NCI-H2196 treated with DMSO at 0.1 percent for 48 hours (cell line): ENCODE measurements around the gene ZIC4.

Source experiments
- DNase-seq: peaks from one replicate; lab custom pipeline; 2025; ENCODE audit not compliant: unreplicated experiment; lab: John Stamatoyannopoulos, UW

ZIC4 gene

DNA sequence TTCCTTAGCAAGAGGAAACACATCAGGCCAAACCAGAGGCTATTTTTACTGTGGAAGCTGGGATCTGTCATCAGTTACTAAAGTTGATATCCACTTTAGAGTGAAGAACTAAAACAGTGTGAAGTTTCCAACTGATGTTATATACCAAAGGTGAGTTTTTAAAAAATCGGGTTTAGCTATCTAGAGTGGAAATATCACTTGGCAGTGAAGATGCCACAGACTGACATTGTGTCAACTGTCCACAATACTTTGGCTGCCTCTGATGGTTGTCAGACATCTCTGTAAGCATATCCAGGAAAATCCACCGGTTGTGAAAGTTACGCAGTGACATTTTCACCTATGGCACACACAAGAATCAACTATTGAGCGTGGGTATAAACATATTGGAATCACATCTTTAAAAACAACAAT, 12.0 kb upstream of the ZIC4 start:
- DNase-seq = no peak

DNA sequence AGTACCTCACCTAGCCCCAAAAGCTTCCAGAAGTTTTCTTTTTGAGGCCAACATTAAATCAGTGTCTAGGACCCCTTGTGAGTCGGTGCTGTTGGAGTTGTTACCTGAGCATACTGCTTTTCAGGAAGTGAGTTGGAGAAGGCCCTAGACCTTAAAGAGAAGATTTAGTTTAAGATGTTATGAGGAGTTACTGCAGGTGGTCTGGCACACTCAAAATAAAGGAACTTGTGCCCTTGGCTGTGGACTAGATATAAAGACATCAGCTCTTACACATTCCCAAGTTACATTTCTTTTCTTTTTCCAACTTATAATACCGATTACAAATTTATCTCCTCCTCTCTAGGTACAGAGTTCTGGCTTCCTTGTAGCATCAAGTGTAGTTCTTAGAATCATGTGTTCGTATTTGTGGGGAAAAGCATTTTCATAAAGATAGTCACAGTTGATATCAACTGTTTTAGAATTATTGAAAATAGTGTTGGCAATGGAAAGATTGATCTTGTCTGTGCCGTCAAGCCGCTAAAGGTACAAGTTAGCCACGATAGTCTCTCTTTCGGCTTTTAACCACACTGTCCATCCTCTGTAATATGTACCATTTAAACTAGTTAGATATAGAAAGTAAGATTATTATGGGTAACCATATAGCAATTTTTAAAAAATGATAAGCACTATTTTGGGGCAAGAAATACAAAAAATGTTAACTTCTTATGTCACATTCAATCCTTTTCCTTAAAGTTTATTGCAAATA, 11.4 kb upstream of the ZIC4 start:
- DNase-seq = no peak

DNA sequence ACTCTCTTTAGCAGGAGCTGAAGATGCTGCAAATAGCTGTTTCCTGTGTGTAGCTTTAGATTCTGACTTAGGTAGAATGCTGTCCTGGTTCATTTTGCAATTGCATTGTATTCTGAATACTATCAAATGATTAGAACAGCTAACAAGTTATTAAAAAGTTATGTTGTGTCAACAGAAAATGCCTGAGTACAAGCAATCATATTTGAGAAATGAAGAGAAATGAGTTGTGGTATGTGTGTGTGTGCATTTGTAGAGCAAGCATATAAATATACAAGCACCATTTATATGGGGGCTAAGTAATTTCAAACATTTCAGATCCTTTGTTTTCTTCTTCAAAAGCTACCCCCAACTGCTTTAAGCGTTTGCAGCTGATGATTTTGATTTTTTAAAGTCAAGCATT, 10.6 kb upstream of the ZIC4 start:
- no peak for DNase-seq

DNA sequence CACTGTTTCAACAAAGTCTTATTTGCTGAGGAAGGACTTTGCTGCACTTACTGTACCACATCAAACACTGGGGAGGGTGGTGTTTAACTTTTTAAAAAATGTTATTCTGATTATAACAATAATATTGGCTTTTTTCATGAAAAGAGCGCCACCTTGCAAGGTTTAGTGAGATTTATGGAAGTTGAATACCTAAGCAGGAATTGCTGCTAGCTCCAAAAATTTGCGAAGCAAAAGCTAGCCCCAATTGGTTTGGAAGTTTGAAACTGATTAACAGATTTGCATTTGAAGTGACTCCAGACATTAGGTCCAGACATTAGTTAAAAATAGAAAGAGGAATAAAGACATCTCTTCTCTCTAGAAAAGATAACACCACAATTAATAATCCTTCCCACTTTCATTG, 9.5 kb upstream of the ZIC4 start:
- DNase-seq = no peak

DNA sequence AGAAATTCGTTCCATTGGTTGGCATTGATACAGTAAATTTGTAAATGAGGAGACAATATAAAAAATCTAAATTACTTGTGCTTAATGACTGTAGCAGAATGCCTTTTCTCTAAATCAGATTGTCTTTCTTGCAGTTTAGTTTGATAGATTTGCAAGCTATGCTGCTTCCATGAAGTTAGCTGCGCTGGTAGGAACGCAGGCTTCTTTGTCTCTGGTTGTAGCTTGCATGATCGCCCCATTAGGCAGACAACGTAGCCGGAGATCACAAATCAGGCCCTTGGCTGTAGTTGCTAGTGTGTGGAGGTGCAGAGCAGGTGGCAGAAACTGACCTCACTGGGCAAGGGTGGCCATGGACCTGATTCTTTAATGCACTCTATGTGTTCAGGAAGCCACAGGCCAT, 8.9 kb upstream of the ZIC4 start:
- DNase-seq = no peak

DNA sequence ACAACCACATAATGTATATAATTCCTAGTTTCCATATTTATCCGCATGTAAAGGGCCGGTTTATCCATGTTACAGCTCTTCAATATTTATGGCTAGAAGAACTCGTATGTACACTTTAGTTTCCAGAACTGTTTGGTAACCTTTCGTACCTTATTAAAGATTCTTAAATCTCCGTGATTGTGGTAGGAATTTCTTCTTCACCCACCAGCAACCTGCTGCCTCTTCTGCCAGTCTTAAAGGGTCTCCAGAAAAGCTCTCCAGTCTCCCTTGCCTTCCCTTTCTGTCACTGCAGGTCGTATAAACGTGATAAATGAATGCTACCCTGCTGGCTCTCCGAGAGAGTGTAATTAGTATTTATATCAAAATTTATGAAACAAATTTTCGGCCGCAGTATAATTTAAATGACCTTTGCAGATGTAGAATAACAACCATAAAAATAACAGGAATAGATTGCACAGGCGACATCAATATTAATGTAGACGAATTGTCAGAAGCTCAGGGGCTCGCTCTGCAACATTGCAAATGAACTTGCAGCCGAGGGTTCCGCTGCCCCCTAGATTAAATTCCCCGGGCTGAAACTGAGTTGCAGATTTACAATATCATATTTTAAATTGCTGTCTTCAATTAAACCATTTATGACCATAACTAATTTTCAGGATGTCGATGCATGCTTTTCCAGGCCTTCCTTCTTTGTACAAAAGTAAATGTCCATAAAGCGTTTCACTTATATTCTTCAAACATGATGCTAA, 8.2 kb upstream of the ZIC4 start:
- DNase-seq = no peak

DNA sequence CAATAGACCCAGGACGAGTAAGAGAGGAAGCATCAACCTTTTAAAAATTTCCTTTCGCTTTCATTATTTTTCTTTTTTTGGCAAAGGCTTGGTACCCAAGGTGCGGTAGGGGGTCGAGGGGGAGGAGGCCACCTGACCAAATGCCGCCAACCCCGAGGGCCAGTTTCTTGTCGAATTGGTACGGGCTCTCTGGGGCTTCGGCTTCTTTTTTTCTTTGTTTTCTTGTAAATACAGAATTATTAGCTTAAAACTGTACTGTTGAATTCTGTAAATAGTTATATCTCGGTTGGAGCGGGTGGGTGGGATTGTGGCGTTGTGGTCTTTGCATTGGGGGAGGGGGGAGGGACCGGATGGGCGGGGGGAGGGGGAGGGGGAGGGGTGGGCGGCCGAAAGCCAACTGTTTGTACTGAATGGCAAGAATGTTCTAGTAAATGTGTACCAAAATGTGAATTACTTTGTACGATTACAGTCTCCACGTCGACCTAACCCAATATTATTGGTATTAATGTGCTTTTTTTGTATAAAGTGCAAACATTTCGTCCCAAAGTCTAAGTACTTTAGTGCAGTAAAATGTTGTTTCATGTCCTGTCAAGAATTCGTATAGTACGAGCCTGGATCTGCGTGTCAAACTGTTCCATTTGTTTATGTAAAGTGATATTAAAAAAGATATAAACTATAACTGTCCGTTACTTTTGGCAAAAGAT, 7.5 kb upstream of the ZIC4 start:
- no peak for DNase-seq

DNA sequence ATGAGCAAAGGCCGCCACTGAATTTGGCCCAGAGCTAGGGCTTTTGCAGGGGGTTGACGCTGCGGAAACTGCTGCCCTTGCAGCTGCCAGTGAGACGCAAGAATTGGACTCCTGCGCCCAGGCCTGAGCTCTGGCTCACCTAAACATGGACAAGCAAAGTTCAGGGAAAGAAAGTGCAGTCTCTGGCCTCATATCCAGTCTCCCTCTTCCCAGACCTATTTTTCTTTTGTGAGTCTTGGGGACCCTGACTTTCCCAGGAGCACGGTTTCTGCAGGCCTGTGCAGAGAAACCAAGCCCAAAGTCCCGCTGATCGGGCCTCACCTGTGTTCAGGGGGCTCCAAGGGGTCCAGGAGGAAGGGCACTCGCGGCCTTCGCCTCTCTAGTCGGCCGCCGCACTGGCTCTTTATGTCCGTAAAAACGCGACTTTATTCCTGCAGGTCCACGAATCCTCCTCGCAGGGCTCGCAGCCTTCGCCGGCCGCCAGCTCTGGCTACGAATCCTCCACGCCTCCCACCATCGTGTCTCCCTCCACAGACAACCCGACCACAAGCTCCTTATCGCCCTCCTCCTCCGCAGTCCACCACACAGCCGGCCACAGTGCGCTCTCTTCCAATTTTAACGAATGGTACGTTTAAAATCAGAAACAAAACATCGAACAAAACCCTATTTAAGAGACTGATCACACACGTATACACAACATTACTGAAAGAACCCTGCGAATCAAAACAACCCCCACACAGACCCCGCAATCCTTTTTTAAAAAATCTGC, 6.8 kb upstream of the ZIC4 start:
- no peak for DNase-seq

DNA sequence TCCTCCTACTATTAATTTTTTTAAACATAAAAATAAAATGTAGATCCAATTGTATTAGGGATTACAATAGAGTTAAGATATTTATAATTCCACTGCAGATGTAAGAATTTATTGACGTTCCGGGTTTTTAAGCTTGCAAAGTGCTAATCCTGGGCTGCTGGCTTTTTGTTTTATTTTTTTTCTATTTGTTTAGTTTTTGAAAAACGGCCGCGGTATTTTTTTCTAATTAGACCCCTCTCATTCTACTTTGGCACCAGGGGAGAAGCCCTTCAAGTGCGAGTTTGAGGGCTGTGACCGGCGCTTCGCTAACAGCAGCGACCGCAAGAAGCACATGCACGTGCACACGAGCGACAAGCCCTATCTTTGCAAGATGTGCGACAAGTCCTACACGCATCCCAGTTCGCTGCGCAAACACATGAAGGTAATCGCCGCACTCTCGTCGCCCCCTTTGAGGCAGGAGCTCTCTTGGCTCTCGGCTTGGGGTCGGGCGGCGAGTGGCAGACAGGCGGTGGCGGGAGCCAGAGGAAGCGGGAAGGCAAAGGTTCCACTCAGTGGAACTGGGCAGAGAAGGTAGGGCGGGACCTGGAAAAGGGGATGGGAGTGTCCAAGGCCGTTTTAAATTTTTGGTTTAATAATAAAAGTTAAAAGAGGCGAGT, 6.0 kb upstream of the ZIC4 start:
- DNase-seq = no peak

DNA sequence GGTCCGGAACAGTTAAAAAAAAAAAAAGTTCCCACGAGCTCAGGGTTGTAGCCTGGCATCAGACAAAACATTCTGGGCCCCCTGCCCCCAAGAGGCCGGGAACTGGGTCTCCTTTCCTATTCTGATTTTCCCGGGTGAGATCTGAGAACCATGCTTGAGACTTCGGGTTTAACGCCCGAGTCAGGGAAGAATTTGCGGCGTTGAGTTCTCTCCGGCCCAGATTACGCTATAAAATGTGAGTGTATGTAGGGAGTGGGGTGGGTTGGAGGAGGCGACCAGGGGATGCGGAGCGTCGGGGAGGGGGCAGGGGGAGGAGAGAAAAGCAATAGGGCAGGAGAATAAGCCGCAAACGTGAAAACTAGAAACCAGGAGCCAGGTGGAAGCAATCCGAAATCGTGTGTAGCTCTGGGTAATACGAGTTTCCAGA, 5.5 kb upstream of the ZIC4 start:
- no peak for DNase-seq

DNA sequence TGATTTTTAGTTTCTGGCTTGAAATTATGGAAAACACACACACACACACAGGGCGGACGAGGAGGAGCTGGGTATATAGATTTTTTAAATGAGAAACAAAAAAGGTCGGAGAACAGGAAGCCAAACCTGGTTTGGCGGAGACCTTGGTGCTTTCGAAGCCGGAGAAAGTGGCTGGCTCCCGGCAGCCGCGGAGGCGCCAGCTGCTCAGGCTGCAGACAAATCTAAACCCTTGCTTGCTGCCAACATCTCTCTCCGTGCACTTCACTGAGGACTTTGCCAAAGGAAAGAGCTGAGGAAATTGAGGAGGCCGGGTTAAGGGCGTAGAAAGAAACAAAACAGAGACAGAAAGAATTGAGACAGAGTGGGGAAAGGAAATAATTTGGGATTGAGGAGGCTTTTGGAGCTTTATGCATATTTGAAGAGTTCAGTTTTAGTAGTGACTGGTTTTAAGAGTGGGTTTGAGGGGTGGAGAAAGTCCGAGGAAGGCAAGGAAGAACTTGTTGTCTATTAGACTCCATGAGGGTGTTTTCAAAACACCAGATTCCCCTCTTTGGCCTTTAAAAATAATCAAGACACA, 5.0 kb upstream of the ZIC4 start:
- no peak for DNase-seq

DNA sequence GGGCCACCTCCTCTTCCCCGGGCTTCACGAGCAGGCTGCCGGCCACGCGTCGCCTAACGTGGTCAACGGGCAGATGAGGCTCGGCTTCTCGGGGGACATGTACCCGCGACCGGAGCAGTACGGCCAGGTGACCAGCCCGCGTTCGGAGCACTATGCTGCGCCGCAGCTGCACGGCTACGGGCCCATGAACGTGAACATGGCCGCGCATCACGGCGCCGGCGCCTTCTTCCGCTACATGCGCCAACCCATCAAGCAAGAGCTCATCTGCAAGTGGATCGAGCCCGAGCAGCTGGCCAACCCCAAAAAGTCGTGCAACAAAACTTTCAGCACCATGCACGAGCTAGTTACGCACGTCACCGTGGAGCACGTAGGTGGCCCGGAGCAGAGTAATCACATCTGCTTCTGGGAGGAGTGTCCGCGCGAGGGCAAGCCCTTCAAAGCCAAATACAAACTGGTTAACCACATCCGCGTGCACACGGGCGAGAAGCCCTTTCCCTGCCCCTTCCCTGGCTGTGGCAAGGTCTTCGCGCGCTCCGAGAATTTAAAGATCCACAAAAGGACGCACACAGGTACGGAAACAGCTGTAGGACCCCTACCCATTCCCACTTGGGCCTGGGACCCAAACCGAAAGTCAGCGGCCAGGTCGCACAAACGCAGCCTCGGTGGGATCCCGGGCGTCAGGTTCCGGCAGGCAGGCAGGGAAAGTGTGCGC, 4.3 kb upstream of the ZIC4 start:
- DNase-seq = no peak

DNA sequence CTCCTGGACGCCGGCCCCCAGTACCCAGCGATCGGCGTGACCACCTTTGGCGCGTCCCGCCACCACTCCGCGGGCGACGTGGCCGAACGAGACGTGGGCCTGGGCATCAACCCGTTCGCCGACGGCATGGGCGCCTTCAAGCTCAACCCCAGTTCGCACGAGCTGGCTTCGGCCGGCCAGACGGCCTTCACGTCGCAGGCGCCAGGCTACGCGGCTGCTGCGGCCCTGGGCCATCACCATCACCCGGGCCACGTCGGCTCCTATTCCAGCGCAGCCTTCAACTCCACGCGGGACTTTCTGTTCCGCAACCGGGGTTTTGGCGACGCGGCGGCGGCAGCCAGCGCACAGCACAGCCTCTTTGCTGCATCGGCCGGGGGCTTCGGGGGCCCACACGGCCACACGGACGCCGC, 3.8 kb upstream of the ZIC4 start:
- DNase-seq = no peak

DNA sequence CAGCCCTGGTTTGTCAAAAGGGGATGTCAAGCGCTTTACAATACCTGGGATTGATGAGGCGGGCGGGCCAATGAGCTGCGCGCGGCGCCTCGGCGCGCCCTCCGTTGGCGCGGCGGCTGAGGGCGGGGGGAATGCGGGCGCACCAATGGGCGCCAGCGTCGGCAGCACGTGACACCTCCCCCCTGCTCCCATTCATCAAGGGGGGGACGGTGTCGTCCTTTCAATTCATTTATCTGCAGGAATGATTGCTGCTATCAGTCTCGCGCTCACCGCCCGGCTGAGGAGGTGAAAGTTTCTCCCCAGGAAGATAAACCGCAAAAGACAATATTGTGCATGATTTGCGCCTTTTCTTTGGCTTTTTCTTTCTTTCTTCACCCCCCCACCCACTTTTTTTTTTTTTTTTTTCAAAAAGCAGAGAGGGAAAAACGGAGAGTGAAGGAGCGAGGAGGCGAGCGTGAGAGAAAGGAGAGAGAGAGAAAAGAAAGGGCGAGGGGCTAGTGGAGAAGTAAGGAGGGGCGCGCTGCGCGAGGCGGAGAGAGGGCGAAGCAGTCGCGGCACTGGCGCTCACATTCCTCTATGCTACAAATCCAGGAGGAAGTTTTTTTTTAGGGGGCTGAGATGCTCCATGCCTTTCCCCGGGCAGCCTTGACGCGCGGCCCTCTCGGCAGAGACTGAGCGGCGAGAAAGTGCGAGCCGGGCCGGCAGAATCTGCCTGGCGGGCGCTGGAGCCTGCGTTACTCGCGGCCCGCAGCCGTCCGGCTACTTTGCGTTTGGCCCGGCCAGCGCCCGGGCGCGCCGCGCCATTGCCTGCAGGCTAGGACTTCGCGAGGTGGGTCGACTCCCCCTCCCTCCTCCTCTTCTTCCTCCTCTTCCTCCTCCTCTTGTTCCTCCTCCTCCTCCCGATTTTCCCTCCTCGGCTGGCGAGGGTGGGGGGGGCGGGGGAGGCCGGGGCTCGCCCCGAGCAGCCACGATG, 3.1 kb upstream of the ZIC4 start, which contains the start of gene ZIC1:
Gene ZIC1, plus strand, starts transcription at position 223 of the 973 bp plus-strand sequence. Its CDS starts 748 bp downstream, at position 971.
- no peak for DNase-seq

DNA sequence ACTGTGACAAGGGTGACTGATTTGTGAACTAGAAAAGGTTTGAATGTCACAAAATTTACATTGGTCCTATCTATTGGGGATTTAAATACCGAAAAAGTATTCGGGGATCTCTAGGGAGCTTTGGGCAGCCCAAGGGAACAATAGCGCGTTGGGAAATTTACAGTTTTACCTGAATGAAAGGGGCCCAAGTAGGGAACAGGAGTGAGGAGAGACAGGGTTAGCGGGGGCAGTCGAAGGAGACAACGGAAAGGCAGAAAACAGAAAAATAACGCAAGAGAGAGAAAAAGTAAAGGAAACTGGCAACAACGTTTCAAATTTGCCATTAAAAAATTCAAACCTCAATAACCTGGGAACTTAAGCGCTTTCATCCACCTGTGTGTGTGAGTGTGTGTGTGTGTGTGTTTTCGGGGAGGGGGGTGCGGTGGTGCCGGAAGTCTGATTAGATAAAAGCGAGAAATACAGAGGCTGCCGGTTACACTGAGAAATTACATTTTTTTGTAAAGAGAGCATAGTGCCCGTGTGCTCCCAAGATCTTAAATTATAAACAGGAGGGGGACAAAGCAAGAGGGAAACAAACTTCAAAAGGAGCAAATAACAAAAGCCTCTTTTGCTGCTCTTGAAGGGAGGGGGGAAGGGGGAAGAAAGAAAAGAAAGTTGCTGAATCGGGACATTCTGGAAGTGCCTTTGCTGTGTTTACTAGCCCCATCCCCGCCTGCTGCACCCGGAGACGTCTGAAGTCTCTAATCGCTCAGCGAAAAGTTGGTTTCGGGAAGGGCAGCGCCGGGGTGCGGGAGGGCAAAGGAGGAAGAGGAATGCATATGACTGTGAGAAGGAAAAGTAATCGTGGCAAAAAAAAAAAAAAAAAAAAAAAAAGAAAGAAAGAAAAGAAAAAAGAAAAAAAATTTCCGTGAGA, 2.1 kb upstream of the ZIC4 start:
- DNase-seq = no peak

DNA sequence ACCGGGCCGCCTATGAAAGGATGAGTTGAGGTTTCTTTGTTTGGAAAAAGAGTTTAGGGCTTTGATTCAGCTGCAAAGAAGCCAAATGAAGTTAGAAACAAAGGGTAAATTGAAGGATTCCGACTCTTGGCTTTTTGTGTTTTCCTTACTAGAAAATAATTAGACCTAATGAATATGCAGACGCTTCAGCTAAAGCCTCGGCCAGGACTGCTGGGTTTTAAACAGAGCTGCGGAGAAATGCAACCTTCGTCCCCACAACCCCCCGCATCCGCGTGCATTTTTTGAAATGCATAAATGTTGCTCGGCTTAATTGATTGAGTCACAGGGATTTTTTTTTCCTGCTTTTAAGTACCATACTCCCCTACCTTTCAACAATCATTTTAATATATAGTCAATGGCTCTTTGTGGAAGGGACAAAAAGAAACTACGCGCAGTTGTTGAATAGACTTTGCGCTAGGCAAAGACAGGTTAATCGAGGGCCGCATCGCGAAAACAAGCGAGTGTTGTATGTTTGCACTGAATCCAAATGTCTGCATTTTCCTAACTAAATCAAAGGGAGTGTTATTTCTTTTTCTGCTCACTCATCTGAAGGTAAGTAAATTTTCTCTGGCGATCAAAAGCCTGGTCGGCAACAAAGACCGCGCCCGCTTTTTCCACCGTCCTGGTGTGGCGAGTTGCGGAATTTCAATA, 1.3 kb upstream of the ZIC4 start:
- DNase-seq = no peak

DNA sequence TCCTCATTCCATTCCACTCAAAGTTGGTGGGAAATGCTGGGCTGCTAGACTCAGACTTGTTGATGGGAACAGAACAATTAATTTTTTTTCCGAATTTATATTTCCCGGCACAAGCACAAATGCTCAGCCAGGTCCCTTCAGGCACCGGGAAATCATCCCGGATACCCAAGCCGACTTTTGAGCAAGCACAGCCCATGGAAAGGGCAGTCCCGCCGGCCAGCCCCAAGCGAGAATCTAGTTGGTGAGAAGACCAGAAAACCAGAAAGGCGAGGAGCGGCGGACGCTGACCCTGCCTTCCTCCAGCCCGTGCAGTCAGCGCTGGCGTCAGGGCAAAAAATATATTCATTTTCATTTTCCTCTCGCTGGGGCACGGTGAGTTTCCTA, 763 bp upstream of the ZIC4 start:
- DNase-seq = no peak
